Measurements from ENCODE around the gene CHD5. TPM values are rescaled to one million over a fixed set of nuclear protein-coding genes. Genes with fewer than 3 reads are reported as not detected.

The CHD5 gene
- polyA plus RNA-seq, 1 donor from 2014 or later, result 22.0 TPM

DNA sequence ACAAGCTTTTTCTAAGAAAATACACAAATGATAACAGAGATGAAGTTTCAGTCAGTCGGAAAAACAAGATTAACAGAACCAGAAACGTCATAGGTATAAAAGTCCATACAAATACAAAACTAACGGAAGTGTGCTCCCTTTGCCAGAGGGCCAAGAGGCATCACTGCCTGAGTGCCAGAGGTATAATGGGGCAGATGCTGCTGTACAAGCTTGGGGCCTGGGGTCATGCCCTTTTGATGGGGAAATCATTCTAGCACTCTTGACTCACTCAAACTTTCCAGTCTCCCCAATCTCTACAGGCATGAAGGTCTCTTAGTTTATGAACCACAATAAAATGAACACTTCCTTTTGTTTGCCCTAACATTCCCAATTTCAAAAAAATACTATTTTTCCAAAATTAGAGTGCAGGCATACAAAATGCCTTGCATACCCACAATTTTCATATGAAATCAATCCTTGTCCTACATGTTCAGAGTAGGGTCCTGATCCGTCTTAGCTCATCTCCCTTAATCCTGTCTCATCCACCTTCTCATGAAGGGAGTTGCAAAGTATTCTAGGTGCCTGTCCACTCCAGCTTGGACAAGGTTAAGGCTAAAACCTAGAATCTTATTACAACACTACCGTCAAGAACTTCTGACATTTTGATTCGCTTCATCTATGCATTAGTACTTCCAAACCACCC lies 17.8 kb upstream of the CHD5 start:
- TF ChIP-seq SMC3 (conservative IDR thresholded peaks at IDR 0.05; ENCODE audit: poor library complexity), result no peak
- no peak for TF ChIP-seq RAD21 (conservative IDR thresholded peaks at IDR 0.05)
- TF ChIP-seq, protein P1, sequence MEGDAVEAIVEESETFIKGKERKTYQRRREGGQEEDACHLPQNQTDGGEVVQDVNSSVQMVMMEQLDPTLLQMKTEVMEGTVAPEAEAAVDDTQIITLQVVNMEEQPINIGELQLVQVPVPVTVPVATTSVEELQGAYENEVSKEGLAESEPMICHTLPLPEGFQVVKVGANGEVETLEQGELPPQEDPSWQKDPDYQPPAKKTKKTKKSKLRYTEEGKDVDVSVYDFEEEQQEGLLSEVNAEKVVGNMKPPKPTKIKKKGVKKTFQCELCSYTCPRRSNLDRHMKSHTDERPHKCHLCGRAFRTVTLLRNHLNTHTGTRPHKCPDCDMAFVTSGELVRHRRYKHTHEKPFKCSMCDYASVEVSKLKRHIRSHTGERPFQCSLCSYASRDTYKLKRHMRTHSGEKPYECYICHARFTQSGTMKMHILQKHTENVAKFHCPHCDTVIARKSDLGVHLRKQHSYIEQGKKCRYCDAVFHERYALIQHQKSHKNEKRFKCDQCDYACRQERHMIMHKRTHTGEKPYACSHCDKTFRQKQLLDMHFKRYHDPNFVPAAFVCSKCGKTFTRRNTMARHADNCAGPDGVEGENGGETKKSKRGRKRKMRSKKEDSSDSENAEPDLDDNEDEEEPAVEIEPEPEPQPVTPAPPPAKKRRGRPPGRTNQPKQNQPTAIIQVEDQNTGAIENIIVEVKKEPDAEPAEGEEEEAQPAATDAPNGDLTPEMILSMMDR (IDR thresholded peaks at IDR 0.05; ENCODE audit: poor library complexity, severe bottlenecking), result no peak
- TF ChIP-seq EZH2 (IDR thresholded peaks at IDR 0.05; ENCODE audit: borderline replicate concordance, insufficient read depth, low read length, poor library complexity, severe bottlenecking), result no peak
- no peak for TF ChIP-seq TAF1 (IDR thresholded peaks at IDR 0.05; ENCODE audit: low read depth)
- TF ChIP-seq POLR2AphosphoS5 (IDR thresholded peaks at IDR 0.05), result no peak
- TF ChIP-seq EP300 (conservative IDR thresholded peaks at IDR 0.05; ENCODE audit: poor library complexity, severe bottlenecking), result no peak
- TF ChIP-seq, protein P2, sequence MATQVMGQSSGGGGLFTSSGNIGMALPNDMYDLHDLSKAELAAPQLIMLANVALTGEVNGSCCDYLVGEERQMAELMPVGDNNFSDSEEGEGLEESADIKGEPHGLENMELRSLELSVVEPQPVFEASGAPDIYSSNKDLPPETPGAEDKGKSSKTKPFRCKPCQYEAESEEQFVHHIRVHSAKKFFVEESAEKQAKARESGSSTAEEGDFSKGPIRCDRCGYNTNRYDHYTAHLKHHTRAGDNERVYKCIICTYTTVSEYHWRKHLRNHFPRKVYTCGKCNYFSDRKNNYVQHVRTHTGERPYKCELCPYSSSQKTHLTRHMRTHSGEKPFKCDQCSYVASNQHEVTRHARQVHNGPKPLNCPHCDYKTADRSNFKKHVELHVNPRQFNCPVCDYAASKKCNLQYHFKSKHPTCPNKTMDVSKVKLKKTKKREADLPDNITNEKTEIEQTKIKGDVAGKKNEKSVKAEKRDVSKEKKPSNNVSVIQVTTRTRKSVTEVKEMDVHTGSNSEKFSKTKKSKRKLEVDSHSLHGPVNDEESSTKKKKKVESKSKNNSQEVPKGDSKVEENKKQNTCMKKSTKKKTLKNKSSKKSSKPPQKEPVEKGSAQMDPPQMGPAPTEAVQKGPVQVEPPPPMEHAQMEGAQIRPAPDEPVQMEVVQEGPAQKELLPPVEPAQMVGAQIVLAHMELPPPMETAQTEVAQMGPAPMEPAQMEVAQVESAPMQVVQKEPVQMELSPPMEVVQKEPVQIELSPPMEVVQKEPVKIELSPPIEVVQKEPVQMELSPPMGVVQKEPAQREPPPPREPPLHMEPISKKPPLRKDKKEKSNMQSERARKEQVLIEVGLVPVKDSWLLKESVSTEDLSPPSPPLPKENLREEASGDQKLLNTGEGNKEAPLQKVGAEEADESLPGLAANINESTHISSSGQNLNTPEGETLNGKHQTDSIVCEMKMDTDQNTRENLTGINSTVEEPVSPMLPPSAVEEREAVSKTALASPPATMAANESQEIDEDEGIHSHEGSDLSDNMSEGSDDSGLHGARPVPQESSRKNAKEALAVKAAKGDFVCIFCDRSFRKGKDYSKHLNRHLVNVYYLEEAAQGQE (IDR thresholded peaks at IDR 0.05; ENCODE audit: borderline replicate concordance), result no peak
- TF ChIP-seq MXI1 (conservative IDR thresholded peaks at IDR 0.05; ENCODE audit: poor library complexity, severe bottlenecking), result no peak
- H3K79me2 ChIP-seq (replicated peaks; ENCODE audit: insufficient read depth, low read length), result peaks cover 21% of the 10 kb centered on the region
- no peaks in the 10 kb centered on the region for H3K36me3 ChIP-seq (ENCODE audit: insufficient read depth, low read length)
- peak overlapping the region; percentile 94 for H3K4me3 ChIP-seq (ENCODE audit: low read length)
- H3K27me3 ChIP-seq (ENCODE audit: insufficient read depth, low read depth, low read length), result no peaks in the 10 kb centered on the region
- no peak overlapping the region for H2AFZ ChIP-seq (ENCODE audit: low read depth, low read length)
- H4K20me1 ChIP-seq (ENCODE audit: insufficient read depth), result no peaks in the 10 kb centered on the region
- H3F3A ChIP-seq (ENCODE audit: insufficient read depth, low read length, poor library complexity, severe bottlenecking), result no peaks in the 10 kb centered on the region
- peak overlapping the region; percentile 98 for H3K4me2 ChIP-seq (ENCODE audit: low read length)
- peak overlapping the region; percentile 89 for H3K9ac ChIP-seq (ENCODE audit: low read length)
- no peak overlapping the region for H3K27ac ChIP-seq (ENCODE audit: low read length)
- H3K9me2 ChIP-seq (ENCODE audit: insufficient read depth, low read length), result no peaks in the 10 kb centered on the region
- no peaks in the 10 kb centered on the region for H3K9me3 ChIP-seq (ENCODE audit: low read length)

DNA sequence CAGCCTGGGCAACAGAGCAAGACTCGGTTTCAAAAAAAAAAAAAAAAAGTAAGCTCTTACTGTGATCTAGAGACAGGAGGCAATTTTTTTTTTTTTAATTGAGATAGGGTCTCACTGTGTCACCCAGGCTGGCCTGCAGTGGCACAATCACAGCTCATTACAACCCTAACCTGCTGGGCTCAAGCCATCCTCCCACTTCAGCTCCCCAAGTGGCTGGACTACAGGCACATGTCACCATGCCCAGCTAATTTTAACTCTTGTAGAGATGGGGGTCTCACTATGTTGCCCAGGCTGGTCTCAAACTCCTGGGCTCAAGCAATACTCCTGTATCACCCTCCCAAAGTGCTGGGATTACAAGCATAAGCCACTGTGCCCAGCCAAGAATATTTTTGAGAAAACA lies 11.8 kb upstream of the CHD5 start:
- Histone ChIP-seq H3K27me3 (ENCODE audit: insufficient read depth, low read depth, low read length) (no peaks in the 10 kb centered on the region), H3K9ac (ENCODE audit: low read length) (no peak overlapping the region), H3K9me3 (ENCODE audit: low read length) (no peaks in the 10 kb centered on the region), H3K27ac (ENCODE audit: low read length) (no peak overlapping the region), H3K4me2 (ENCODE audit: low read length) (no peak overlapping the region), H3K9me2 (ENCODE audit: insufficient read depth, low read length) (no peaks in the 10 kb centered on the region), H3K79me2 (replicated peaks; ENCODE audit: insufficient read depth, low read length) (no peaks in the 10 kb centered on the region), H4K20me1 (ENCODE audit: insufficient read depth) (no peaks in the 10 kb centered on the region), H3F3A (ENCODE audit: insufficient read depth, low read length, poor library complexity, severe bottlenecking) (no peaks in the 10 kb centered on the region), H3K36me3 (ENCODE audit: insufficient read depth, low read length) (no peaks in the 10 kb centered on the region), H2AFZ (ENCODE audit: low read depth, low read length) (no peak overlapping the region), H3K4me3 (ENCODE audit: low read length) (no peak overlapping the region)
- no peak for TF ChIP-seq RAD21 (conservative IDR thresholded peaks at IDR 0.05)
- TF ChIP-seq, protein P1 (IDR thresholded peaks at IDR 0.05; ENCODE audit: poor library complexity, severe bottlenecking), result no peak
- no peak for TF ChIP-seq TAF1 (IDR thresholded peaks at IDR 0.05; ENCODE audit: low read depth)
- TF ChIP-seq EP300 (conservative IDR thresholded peaks at IDR 0.05; ENCODE audit: poor library complexity, severe bottlenecking), result no peak
- no peak for TF ChIP-seq POLR2AphosphoS5 (IDR thresholded peaks at IDR 0.05)
- no peak for TF ChIP-seq SMC3 (conservative IDR thresholded peaks at IDR 0.05; ENCODE audit: poor library complexity)
- TF ChIP-seq EZH2 (IDR thresholded peaks at IDR 0.05; ENCODE audit: borderline replicate concordance, insufficient read depth, low read length, poor library complexity, severe bottlenecking), result no peak
- TF ChIP-seq, protein P2 (IDR thresholded peaks at IDR 0.05; ENCODE audit: borderline replicate concordance), result no peak
- TF ChIP-seq MXI1 (conservative IDR thresholded peaks at IDR 0.05; ENCODE audit: poor library complexity, severe bottlenecking), result no peak

Measured in neural cell (in vitro differentiated cells).